HEK293 (cell line): ENCODE data around the gene SLC25A38.

ENCODE experiments used
- YY1 ChIP-seq: fragments of 450-650 bp; formaldehyde crosslinking; IDR thresholded peaks from 2 replicates; pipeline ENCODE4 v1.5.1; 2018; ENCODE audit warnings: missing biosample characterization, missing genetic modification characterization
- ZNF624 ChIP-seq: fragments of 450-650 bp; formaldehyde crosslinking; IDR thresholded peaks from 2 replicates; pipeline ENCODE4 v1.5.1; 2017; ENCODE audit warnings: missing biosample characterization, missing genetic modification characterization
- ZNF830 ChIP-seq: fragments of 450-650 bp; IDR thresholded peaks from 2 replicates; pipeline ENCODE4 v1.5.0; 2018; ENCODE audit warnings: missing biosample characterization, missing genetic modification characterization, low read depth, mild to moderate bottlenecking, moderate library complexity
- TF ChIP-seq, protein P1 (sequence below): fragments of 450-650 bp; formaldehyde crosslinking; IDR thresholded peaks from 2 replicates; pipeline ENCODE4 v1.5.1; 2016; ENCODE audit warnings: missing biosample characterization, missing genetic modification characterization

DNA sequence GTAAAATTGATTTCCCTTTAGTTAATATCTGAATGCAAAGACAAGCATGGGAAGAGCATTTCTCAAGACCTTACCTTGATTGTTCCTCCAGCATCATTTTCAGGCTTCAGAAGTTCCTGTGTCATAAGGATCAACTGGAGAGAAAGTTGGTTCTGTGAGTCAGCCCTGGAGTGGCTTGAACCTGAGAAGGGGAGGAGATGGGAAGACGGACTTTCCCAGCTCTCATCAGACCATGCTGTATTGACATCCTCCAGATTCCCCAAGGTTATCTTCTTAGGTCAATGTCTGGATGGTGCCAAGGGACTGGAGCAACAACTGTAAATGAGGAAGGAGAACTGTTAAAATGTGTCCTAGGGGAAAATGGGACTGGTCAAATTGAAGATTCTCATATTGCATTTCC is 44.3 kb downstream of the SLC25A38 start:
- TF ChIP-seq ZNF624 (tag by site-specific recombination) (no peak), YY1 (tag by site-specific recombination) (no peak), ZNF830 (tag by site-specific recombination) (no peak)
- TF ChIP-seq, protein P1, sequence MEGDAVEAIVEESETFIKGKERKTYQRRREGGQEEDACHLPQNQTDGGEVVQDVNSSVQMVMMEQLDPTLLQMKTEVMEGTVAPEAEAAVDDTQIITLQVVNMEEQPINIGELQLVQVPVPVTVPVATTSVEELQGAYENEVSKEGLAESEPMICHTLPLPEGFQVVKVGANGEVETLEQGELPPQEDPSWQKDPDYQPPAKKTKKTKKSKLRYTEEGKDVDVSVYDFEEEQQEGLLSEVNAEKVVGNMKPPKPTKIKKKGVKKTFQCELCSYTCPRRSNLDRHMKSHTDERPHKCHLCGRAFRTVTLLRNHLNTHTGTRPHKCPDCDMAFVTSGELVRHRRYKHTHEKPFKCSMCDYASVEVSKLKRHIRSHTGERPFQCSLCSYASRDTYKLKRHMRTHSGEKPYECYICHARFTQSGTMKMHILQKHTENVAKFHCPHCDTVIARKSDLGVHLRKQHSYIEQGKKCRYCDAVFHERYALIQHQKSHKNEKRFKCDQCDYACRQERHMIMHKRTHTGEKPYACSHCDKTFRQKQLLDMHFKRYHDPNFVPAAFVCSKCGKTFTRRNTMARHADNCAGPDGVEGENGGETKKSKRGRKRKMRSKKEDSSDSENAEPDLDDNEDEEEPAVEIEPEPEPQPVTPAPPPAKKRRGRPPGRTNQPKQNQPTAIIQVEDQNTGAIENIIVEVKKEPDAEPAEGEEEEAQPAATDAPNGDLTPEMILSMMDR (tag by site-specific recombination), result no peak
